HL-60 (cell line): ENCODE results near the gene HIP1.

Experiments
- CTCF ChIP-seq: IDR thresholded peaks from one replicate; pipeline ENCODE4 v1.5.1; 2011; ENCODE audit warnings: low read length, control low read depth, inconsistent platforms; ENCODE audit not compliant: insufficient read depth
- GABPA ChIP-seq: IDR thresholded peaks from 2 replicates; pipeline ENCODE4 v1.6.1; 2012; ENCODE audit warnings: low read depth
- POLR2AphosphoS5 ChIP-seq: IDR thresholded peaks from 2 replicates; pipeline ENCODE4 v1.6.1; 2012; ENCODE audit warnings: low read depth
- REST ChIP-seq: IDR thresholded peaks from 2 replicates; pipeline ENCODE4 v1.6.1; 2012; ENCODE audit warnings: low read depth; ENCODE audit not compliant: insufficient replicate concordance
- SPI1 ChIP-seq: IDR thresholded peaks from 2 replicates; pipeline ENCODE4 v1.6.1; 2012; ENCODE audit warnings: low read depth, mild to moderate bottlenecking, borderline replicate concordance

DNA sequence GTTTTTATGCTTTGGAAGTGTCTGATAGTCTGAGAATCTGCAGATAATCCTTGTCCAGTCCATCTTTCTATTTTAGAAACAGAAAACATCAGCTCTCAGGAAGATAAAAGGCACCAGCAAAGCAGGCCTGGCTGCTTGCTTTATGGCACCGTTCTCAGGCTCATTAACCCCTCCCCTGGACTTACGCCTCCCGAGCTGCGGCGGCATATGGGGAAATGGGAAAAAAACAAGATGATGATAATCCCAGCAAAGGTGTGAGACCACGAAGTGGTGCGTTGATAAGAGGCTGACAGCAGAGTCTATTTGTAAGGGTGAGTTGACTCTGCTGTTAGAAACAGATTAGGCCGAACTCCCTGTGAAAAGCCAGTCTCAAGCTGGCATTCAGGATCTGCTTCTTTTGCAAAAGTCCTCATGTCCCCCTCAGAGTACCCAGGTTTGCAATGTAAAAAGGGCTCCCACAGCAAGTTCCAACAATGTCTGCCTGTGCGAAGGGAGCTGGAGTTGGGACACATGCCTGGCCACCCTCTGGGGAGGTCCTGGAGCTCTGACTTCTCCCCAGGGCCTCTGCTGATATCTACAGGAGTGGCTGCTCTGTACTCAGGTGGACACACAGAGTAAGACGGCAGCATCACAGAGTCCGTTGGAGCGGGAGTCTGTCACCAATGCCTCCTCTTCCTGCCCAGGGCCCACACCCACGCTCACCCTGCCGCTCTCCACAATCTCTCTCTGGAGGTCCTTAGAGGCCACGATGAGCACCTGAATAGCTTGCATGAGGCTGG is 192.3 kb downstream of the HIP1 start:
- TF ChIP-seq CTCF (no peak), POLR2AphosphoS5 (no peak), REST (no peak), GABPA (no peak), SPI1 (no peak)
